Loucy (cell line): ENCODE measurements around the gene LRRC1.

Experiments used
- H2AFZ ChIP-seq: fragments of 200-600 bp; sonication (generic); 2 replicates; pipeline ENCODE4 v1.6.0; 2016; ENCODE audit warnings: antibody characterized with exemption, mild to moderate bottlenecking, low read length, moderate library complexity
- H3F3A ChIP-seq: fragments of 200-600 bp; 2 replicates; pipeline ENCODE4 v1.6.0; 2016; ENCODE audit warnings: antibody characterized with exemption, low read depth, mild to moderate bottlenecking
- H3K27me3 ChIP-seq: fragments of 200-600 bp; sonication (generic); 2 replicates; pipeline ENCODE4 v1.6.1; 2014; ENCODE audit warnings: low read length, mild to moderate bottlenecking; ENCODE audit not compliant: insufficient read depth, poor library complexity, severe bottlenecking
- H3K36me3 ChIP-seq: fragments of 200-600 bp; sonication (generic); 2 replicates; pipeline ENCODE4 v1.6.1; 2016; ENCODE audit warnings: low read length; ENCODE audit not compliant: insufficient read depth
- H3K4me1 ChIP-seq: fragments of 200-600 bp; sonication (generic); 2 replicates; pipeline ENCODE4 v1.5.1; 2014; ENCODE audit warnings: low read length, mild to moderate bottlenecking; ENCODE audit not compliant: insufficient read depth, poor library complexity, severe bottlenecking
- H3K4me2 ChIP-seq: fragments of 200-600 bp; sonication (generic); 2 replicates; pipeline ENCODE4 v1.6.0; 2014; ENCODE audit warnings: antibody characterized with exemption, low read length, low read depth, mild to moderate bottlenecking; ENCODE audit not compliant: poor library complexity, severe bottlenecking
- H3K4me3 ChIP-seq: fragments of 200-600 bp; sonication (generic); 2 replicates; pipeline ENCODE4 v1.5.1; 2014; ENCODE audit warnings: low read length, mild to moderate bottlenecking, mixed read lengths; ENCODE audit not compliant: poor library complexity, severe bottlenecking
- H3K79me2 ChIP-seq: fragments of 200-600 bp; sonication (generic); 2 replicates; pipeline ENCODE4 v1.6.1; 2014; ENCODE audit warnings: low read length; ENCODE audit not compliant: insufficient read depth
- H3K9ac ChIP-seq: fragments of 200-600 bp; sonication (generic); 2 replicates; pipeline ENCODE4 v1.6.0; 2014; ENCODE audit warnings: mild to moderate bottlenecking, low read depth, low read length, moderate library complexity; ENCODE audit not compliant: poor library complexity, severe bottlenecking
- H3K9me2 ChIP-seq: fragments of 200-600 bp; sonication (generic); replicated peaks from 2 replicates; pipeline ENCODE4 v1.6.1; 2016; ENCODE audit warnings: low read depth, low read length, mixed read lengths
- H3K9me3 ChIP-seq: fragments of 200-600 bp; sonication (generic); 2 replicates; pipeline ENCODE4 v1.6.1; 2014; ENCODE audit warnings: mild to moderate bottlenecking, antibody characterized with exemption, low read length, low read depth; ENCODE audit not compliant: insufficient read depth
- H4K20me1 ChIP-seq: fragments of 200-600 bp; sonication (generic); 2 replicates; pipeline ENCODE4 v1.6.0; 2014; ENCODE audit warnings: antibody characterized with exemption, low read length, mild to moderate bottlenecking; ENCODE audit not compliant: insufficient read depth, poor library complexity, severe bottlenecking
- CTCF ChIP-seq: fragments of 200-600 bp; sonication (generic); conservative IDR thresholded peaks from 2 replicates; pipeline ENCODE4 v1.5.1; 2014; ENCODE audit warnings: mild to moderate bottlenecking, antibody characterized with exemption, low read length
- EZH2phosphoT487 ChIP-seq: fragments of 200-600 bp; IDR thresholded peaks from 2 replicates; pipeline ENCODE4 v1.6.1; 2018; ENCODE audit warnings: antibody characterized with exemption, mild to moderate bottlenecking, moderate library complexity, borderline replicate concordance

Gene LRRC1

GRCh38 chr6:53751417-53751816, 43.4 kb upstream of the LRRC1 start:
- H3K4me2 ChIP-seq, result no peak overlapping the region
- no peaks in the 10 kb centered on the region for H3K9me2 ChIP-seq
- no peaks in the 10 kb centered on the region for H3F3A ChIP-seq
- H3K79me2 ChIP-seq, result no peaks in the 10 kb centered on the region
- no peaks in the 10 kb centered on the region for H3K4me1 ChIP-seq
- TF ChIP-seq CTCF (no peak), EZH2phosphoT487 (no peak)
- H4K20me1 ChIP-seq, result no peaks in the 10 kb centered on the region
- H2AFZ ChIP-seq, result no peak overlapping the region
- no peak overlapping the region for H3K9ac ChIP-seq
- H3K36me3 ChIP-seq, result no peaks in the 10 kb centered on the region
- no peak overlapping the region for H3K4me3 ChIP-seq
- no peaks in the 10 kb centered on the region for H3K9me3 ChIP-seq
- no peaks in the 10 kb centered on the region for H3K27me3 ChIP-seq

- no peak overlapping the region for H3K9ac ChIP-seq
- H3K27me3 ChIP-seq, result no peaks in the 10 kb centered on the region
- H3K4me3 ChIP-seq, result no peak overlapping the region
- H3K79me2 ChIP-seq, result no peaks in the 10 kb centered on the region
- H3K9me3 ChIP-seq, result no peaks in the 10 kb centered on the region
- H3K9me2 ChIP-seq, result no peaks in the 10 kb centered on the region
- H3K4me2 ChIP-seq, result no peak overlapping the region
- no peak overlapping the region for H2AFZ ChIP-seq
- no peaks in the 10 kb centered on the region for H3F3A ChIP-seq
- no peaks in the 10 kb centered on the region for H4K20me1 ChIP-seq
- TF ChIP-seq EZH2phosphoT487 (no peak), CTCF (no peak)
- H3K36me3 ChIP-seq, result no peaks in the 10 kb centered on the region
- no peaks in the 10 kb centered on the region for H3K4me1 ChIP-seq
Observed at GRCh38 chr6:53752440-53752839, 42.4 kb upstream of the LRRC1 start.

GRCh38 chr6:53752856-53753255, 41.9 kb upstream of the LRRC1 start:
- H3K9me3 ChIP-seq, result no peaks in the 10 kb centered on the region
- TF ChIP-seq EZH2phosphoT487 (no peak), CTCF (no peak)
- no peaks in the 10 kb centered on the region for H3K4me1 ChIP-seq
- H3K79me2 ChIP-seq, result no peaks in the 10 kb centered on the region
- H3K9me2 ChIP-seq, result no peaks in the 10 kb centered on the region
- no peaks in the 10 kb centered on the region for H3F3A ChIP-seq
- no peak overlapping the region for H2AFZ ChIP-seq
- no peak overlapping the region for H3K4me2 ChIP-seq
- H3K4me3 ChIP-seq, result no peak overlapping the region
- H3K36me3 ChIP-seq, result no peaks in the 10 kb centered on the region
- no peaks in the 10 kb centered on the region for H4K20me1 ChIP-seq
- no peak overlapping the region for H3K9ac ChIP-seq
- H3K27me3 ChIP-seq, result no peaks in the 10 kb centered on the region
